Measurements from ENCODE around the gene SOX15.
A peak's percentile ranks its signal among the peaks of the same experiment; 100 is the strongest.

SOX15 gene

DNA sequence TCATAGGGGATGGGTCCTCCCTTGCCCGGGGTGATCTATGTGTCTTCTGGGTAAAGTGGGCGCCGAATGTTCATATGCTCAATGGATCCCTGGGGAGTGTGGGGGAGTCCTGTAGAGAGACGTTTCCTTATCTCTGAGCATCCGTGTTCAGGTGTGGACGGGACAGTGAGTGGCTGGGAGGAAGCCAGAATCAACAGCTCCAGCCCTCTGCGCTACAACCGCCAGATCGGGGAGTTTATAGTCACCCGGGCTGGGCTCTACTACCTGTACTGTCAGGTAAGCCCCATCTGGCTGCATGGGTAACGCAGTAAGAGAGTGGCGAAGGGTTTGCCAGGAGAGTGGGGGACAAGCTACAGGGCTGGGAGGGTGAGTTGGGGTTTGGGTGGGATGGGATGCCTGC lies 33.3 kb downstream of the SOX15 start:
- no peak for DNase-seq

DNA sequence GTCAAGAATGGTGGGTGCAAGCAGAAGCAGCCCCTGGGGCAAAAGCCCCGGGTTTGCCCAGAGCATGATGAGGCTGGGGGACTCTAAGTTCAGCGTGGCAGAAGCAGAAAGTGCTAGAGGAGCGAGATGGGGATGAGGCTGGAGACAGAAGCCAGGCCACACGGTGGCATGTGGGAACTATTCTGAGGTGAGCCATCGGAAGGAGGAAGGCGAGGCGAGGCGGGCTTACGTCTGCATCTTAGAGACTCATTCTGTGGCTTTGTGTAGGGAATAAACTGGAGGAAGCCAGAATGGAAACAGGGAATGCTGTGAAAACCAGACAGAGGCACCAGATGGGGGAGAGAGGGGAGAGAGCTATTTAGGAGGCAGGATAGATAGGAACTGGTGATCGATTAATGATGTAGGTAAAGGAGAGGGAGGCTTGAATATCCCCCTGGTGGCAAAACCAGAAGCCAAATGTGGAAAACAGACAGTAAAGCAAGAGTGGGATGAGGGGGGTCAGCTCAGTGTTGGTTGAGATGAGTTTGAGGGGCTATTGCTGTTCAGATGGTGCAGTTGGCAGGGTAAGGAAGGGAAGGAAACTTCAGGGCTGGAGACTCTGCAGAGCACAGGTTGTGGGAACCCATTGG lies 34.5 kb downstream of the SOX15 start:
- DNase-seq, result no peak

DNA sequence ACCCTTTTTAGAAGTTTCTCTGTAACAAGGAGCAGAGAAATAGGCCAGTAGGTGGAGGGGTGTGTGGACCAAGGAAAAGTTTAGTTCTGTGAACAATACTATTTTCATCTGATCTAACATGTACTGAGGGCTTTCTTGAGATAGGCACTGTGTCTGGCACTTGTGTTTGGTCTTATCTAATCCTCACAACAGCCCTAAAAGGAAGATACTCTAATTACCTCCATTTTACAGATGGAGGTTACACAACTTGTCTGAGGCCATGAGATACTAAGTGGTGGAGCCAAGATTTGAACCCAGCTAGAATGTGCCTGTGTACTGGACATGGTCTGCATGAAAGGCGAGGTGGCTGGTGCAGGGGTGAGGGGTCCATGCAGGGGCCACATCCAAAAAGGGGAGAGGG lies 36.5 kb downstream of the SOX15 start:
- DNase-seq, result no peak

DNA sequence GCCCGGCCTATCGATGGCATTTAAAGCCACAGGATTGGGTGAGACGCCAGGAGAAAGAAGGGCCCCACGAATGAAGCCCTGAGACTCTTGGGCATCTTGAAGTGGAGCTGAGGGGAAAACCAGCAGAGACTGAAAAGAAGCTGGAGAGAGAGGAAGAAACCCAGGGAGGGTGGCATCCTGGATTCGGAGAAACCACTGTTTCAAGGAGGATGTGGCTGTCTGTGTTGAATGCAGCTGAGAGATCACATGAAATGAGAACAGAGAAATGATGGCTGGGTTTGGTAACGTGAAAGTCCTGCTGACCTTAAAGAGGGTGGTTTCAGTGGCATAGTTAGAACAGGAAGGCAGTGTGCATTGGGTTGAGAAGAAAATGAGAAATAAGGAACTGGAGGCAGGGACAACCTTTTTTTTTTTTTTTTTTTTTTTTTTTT lies 37.3 kb downstream of the SOX15 start:
- DNase-seq, result no peak

DNA sequence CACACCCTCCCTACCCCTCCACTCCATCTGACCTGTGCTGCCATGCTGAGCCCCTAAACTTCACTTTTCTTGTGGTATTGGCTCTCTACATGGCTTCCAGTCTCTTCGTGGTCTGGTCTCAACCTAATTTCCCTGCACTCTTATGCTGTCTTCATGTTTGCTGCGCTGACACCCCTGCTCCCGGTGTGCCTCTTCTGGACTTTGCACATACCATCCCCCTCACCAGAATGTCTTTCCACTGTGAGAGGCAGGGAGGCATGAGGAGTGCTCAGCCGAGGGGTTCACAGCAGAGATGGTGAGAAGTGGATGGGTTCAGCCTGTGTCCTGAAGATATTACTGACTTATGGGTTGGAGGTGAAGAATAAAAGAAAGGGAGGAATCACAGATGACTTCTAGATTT lies 38.5 kb downstream of the SOX15 start:
- no peak for DNase-seq

DNA sequence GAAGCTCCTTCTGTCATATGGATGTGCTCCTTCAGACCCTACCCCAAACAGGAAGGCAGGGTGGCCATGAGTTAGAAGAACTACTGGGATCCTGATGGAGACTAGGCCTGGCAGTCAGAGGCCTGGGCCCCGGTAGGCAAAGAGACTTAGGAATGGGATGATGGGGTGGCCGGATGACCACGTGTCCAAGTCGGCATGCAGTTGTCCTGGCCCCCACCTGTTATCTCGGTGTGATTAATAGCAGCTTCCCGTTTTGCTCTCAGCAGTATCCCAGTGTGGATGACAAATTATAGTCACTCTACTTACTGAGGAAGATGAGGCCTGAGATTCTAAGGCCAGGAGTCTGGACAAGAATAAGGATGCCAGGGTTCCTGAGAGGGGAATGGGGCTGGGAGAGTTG lies 39.5 kb downstream of the SOX15 start:
- DNase-seq, result no peak

DNA sequence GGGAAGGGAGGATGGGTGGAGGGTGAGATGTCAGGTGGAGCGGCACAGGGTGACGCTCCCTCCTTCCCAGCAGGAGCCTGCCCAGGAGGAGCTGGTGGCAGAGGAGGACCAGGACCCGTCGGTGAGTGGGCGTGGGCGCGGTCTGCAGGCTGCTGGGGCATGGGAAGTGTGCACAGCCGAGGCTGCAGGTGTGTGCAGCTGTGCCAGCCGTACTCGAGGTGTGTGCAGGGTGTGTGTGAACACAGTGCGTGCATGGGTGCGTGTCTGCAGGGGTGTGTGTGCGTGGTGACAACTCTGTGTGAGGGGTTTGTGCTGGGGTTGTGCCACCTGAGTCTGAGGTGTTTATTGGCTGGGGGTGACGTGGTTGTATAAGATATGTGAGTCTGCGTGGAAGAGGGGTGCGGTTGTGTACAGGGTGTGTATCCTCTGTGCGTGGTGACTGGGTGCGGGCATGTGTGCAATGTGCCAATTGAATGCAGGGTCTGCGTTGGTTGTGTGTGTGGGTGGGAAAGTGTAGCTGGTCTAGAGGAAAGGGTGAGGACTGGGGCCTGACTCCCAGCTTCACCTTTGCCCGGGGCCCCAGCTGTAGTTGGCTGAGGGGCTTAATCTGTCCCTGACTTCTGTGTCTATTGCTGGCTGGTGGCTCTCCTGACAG lies 40.4 kb downstream of the SOX15 start:
- DNase-seq, result no peak

DNA sequence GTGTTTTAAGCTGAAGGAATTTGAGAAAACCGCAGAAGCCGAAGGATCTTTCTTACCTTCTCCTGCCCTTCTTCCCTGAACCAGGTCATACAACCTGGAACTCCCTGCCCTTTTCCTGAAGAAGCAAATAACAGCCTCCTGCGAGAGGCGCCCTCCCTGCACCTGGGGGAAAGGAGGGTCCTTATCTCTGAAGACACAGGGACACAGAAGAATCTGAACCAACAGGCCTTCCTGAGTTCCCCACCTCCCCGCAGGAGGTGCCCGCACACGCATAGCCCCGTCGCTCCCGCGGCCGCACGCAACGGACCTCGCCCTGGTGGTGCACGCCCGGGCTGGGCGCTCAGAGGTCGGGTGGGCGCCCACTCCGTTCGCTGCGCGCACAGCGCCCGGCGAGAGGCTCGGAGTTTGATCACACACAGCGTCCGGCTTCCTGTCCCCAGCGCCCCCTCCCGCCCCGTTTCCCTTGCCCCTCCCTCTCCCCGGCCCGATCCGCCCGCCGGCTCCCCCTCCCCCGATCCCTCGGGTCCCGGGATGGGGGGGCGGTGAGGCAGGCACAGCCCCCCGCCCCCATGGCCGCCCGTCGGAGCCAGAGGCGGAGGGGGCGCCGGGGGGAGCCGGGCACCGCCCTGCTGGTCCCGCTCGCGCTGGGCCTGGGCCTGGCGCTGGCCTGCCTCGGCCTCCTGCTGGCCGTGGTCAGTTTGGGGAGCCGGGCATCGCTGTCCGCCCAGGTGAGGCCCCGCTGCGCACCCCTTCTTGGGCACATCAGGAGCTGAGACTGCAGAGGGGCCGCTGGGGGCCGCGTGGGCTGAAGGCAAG lies 41.1 kb downstream of the SOX15 start, which contains the start of gene TNFSF12:
TSS of gene TNFSF12 (plus strand) at position 474 of the 816 bp plus-strand sequence. CDS start at position 570, 96 bp downstream.
- DNase-seq, result peak; percentile 39

DNA sequence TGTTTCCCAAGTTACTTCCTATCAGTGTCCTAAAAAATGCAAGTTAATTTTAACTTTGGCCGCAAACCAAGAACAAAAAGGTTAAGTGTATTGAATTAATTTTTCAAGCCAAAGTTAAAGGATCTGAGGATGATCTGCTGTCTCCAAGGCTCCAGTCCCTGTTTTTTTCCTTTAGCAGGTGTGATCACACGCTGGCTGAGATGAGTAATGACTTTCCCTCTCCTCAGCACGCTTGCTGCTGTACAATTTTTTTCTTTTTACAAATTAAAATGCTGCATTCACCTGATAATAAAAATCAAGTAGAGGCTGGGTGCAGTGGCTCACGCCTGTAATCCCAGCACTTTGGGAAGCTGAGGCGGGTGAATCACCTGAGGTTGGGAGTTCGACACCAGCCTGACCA lies 45.0 kb downstream of the SOX15 start:
- no peak for DNase-seq

DNA sequence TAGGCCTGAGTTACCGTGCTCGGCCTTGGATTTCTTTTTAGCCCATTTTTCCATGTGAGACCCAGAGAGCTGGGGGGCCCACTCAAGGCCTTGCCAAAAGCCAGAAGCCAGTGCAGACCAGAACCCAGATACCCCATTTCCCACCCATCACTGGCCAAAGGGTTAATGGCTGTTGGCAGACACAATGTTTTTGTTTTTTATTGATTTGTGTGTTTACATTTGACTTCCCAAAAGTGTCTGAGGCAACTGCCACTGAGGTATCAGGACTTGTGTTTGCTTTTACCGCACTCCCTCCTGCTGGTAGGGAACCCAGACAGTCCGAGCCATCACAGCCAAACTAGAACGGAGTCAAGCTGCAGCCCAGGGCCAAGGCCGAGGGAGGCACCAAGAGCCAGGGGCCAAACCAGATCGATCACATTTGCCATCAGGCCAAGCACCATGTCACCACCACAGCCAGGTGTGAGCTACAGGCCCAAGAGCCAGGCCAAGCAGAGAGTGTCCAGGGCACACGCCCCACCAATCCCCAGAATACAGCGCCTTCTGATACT lies 48.7 kb downstream of the SOX15 start:
- DNase-seq, result no peak

DNA sequence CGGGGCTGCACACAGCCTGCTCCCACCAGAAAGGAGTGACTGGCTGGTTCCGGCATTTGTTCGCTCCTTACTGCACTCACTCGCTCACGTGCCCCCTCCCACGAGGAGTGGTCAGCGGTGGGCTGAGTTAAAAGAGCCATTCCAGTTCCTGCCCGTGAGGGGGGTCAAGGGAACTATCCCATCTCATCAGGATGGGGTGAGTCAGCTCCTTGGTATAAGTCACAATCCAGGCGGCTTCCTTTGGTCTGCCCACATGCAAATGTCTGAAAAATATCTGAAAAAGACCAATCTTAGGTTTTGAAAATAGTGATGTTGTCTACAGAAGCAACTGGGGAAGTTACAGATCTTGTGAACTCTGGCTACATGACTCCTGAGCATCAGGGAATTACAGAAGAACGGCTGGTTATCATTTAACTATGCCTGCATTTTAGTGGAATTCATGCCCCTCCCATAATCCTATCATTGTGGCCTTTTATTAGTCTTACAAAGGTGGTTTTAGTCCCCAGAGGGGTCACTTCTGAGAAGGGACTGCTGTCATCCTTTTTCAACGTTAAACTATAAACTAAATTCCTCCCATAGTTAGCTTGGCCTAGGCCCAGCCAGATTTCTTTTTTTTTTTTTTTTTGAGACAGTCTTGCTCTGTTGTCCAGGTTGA lies 50.9 kb downstream of the SOX15 start:
- no peak for DNase-seq
